Measurements from ENCODE around the gene UVSSA.
"Not testable (repeated sequence)": the region's sequence is repeated elsewhere in the genome, so short reads cannot be mapped to it uniquely, and the experiment has no call there.

Gene UVSSA

DNA sequence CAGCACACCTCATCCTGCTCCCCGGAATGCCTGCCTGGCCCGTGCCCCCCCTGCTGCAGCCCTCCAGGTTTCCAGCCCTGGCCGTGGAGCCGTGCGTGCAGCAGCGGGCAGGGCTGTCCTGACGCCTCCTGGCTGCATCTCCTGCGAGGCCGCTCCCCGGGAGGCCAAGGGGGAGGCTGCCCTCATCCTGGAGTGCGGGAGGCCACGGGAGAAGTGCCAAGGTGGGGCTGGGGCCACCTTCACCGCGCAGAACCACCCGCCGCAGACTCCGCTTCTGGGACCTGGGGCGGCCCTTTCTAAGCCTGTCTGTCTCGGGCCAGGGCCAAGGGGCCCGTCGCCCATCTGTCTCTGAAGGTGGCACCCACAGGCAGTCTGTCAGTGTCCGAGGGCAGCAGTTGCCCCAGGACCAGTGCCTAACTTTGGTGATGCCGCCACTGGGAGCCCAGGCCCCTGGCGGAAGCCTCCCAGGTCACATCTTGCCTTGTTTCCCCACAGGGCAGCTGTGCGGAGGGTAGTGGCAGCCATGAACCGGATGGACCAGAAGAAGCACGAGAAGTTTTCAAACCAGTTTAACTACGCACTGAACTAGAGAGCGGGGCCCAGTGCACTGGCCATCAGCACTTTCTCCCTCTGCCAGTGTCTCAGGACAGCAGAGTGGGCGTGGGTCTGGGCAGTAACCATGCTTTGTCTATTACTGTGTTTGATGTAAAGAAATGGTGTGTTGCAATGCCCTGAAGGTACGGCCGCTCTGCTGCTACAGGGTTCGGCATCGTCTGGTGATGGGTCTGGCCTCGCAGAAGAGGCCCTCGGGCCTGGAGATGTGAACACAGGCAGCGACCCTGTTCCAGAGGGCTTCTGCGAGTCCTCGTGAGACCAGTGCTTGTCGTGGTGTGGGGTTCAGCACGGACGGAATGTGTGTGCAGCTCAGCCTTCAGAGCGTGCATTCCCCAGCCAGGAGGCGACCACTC lies 38.6 kb downstream of the UVSSA start:
- DNase-seq (ENCODE audit: low read depth in 2 of 2, low spot score in 1 of 2): no peak

- DNase-seq (ENCODE audit: low read depth in 2 of 2, low spot score in 1 of 2): not testable (repeated sequence)
Observed at GRCh38 chr4:1393363-1393762, 46.4 kb downstream of the UVSSA start.

DNA sequence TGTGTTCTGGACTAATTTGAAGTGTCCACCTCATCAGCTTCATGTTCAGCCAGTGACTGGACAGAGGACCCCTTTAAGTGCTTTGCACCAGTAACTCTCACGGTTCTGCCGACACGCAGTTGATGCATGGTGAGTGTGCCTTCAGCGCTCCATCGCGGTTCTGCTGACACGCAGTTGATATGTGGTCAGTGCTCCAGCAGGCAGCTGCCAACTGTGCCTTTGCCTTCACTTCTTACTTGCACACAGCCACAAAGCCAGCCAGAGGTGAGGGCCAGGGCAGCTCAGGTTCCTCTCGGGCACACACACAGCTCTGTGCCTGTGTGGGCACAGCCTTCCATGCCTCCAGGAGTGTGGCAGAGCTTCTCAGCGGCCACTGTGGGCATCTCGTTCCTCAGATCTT lies 46.9 kb downstream of the UVSSA start:
- DNase-seq (ENCODE audit: low read depth in 2 of 2, low spot score in 1 of 2): no peak

DNA sequence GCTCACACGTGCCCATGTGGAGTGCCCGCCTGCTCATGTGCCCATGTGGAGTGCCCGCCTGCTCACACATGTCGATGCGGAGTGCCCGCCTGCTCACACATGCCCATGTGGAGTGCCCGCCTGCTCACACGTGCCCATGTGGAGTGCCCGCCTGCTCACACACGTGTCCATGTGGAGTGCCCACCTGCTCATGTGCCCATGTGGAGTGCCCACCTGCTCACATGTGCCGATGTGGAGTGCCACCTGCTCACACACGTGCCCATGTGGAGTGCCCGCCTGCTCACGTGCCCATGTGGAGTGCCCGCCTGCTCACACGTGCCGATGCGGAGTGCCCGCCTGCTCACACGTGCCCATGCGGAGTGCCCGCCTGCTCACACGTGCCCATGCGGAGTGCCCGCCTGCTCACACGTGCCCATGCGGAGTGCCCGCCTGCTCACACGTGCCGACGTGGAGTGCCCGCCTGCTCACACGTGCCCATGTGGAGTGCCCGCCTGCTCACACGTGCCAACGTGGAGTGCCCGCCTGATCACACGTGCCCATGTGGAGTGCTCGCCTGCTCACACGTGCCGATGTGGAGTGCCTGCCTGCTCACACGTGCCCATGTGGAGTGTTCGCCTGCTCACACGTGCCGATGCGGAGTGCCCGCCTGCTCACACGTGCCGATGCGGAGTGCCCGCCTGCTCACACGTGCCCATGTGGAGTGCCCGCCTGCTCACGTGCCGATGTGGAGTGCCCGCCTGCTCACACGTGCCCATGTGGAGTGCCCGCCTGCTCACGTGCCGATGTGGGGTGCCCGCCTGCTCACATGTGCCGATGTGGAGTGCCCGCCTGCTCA lies 47.8 kb downstream of the UVSSA start:
- DNase-seq (ENCODE audit: low read depth in 2 of 2, low spot score in 1 of 2): not testable (repeated sequence)

- not testable (repeated sequence) for DNase-seq (ENCODE audit: low read depth in 2 of 2, low spot score in 1 of 2)
Observed at GRCh38 chr4:1395389-1395820, 48.4 kb downstream of the UVSSA start.

DNA sequence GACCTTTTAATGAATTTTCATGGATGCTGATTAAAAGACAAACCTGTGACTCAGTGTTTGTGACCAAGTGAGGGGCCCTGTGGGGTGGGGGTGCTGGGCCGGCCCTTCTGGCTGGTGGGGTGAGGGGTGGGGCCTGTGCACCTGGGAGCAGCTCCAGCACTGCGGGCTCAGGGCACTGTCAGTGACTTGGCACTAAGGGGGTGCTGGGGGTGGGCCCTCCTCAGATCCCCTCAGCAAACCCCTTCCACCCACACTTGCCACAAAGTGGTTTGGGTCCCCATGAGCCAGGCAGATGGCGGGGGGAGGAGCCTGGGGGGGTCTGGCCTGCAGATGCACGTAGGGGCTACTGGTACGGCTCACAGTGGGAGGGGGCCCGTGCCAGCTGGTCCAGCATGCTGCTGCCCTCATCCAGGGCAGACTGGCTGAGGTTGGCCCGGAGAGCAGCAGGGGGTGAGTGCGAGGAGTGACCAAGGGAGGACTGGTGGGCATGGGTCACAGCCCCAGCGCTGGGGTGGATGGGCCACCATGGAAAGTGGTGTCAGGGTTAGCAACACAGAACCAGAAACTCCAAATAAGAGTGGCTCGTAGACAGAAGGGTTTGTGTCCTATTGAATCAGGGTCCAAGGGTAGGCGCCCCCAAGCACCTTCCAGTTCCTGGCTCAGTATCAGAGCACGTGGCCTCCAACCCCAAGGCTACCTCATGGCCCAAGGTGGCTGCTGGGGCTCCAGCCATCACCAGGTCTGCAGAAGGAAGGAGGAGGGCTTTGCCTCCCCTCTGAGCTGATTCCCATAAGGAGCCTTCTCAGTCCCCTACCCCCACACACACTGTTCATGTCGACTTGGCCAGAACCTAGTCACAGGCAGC lies 49.2 kb downstream of the UVSSA start:
- no peak for DNase-seq (ENCODE audit: low read depth in 2 of 2, low spot score in 1 of 2)

DNA sequence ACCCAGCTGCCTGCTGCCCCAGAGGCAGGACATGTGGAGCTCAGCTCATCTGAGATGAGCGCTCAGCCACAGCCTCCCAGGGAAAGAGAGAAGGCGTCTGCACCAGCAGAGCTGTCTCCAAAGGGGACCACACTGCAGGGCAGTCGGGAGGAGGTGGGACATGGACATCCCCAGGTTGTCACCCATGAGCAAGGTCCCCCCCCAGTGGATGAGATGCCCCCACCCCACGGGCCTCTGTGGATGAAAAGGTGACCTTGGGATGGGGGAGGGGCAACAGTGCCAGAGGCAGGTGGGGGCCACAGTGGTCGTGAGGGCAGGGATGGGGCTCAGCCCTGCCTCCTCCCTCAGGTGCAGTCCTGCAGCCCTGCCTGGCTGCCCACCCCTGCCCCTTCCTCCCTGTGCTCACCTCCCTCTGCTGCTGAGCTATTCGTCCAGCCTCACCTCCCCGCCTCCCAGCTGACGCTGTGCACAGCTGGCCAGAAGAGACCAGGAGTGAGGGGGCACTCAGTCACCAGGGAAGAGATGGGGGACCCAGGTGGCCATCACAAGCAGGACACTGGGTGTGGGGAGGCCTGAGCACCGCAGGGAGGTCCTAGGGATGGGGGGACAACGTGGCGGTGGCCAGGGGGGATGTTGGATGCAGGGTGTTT lies 49.9 kb downstream of the UVSSA start:
- no peak for DNase-seq (ENCODE audit: low read depth in 2 of 2, low spot score in 1 of 2)

- no peak for DNase-seq (ENCODE audit: low read depth in 2 of 2, low spot score in 1 of 2)
Observed at GRCh38 chr4:1398681-1399507, 51.9 kb downstream of the UVSSA start.

DNA sequence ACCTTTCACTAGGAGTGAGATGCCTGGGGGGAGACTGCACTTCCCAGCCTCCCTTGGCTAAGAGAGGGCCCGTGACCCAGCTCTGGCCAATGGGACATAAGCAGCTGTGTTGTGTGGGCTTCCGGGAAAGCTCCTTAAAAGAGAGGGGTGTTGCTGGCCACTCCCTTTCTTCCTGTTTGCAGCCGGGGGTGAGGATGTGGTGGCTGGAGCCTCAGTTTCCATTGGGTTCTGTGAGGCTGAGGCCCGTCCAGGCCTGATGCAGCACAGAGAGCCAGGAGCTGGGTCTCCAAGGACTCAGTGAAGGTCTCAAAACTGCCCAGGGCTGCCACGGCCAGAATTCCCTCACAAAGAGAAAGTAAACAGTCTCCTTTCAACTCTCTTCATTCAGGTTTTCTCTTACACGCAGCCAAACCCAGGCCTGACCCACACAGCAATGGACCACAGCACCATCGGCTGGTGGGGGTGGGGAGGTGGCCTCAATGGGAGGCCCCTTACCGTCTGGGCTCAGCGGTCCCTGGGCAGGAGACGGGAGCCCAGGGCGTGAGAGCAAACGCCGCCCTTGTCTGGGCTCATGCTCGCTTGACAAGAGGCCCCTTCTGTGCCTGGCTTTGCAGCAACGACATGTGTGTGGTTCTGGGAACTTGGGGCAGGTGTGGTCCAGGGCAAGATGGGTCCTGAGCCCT lies 52.6 kb downstream of the UVSSA start:
- DNase-seq (ENCODE audit: low read depth in 2 of 2, low spot score in 1 of 2): no peak

DNA sequence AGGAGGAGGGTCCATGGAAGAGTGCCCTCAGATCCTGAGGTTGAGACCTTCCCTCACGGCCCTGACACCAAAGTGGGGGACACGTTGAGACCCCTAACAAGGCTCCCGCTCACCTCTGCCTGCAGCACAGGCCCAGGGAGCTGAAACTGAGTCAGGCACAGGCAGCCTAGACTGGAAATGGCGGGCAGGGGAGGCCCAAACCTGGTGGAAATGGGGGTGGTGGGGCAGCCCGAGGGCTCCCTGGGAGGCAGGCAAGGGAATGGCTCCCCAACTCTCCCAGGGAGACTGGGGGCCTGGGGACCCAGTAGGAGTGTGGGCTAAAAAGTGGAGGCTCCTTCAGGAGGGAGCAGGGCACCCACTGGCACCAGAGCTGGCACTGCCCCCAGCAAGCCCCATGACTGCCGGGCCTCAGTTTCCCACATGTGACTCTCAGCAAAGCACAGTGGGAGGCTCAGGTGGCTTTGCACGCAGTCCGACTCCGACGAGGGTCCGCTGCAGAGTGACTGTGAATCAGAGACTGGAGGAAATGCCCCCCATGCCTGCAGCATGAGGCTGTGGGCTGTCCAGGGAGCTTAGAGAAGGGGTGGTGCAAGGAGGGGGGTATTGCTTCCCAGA lies 53.3 kb downstream of the UVSSA start:
- DNase-seq (ENCODE audit: low read depth in 2 of 2, low spot score in 1 of 2): no peak

- no peak for DNase-seq (ENCODE audit: low read depth in 2 of 2, low spot score in 1 of 2)
Observed at GRCh38 chr4:1400831-1401408, 53.9 kb downstream of the UVSSA start.

DNA sequence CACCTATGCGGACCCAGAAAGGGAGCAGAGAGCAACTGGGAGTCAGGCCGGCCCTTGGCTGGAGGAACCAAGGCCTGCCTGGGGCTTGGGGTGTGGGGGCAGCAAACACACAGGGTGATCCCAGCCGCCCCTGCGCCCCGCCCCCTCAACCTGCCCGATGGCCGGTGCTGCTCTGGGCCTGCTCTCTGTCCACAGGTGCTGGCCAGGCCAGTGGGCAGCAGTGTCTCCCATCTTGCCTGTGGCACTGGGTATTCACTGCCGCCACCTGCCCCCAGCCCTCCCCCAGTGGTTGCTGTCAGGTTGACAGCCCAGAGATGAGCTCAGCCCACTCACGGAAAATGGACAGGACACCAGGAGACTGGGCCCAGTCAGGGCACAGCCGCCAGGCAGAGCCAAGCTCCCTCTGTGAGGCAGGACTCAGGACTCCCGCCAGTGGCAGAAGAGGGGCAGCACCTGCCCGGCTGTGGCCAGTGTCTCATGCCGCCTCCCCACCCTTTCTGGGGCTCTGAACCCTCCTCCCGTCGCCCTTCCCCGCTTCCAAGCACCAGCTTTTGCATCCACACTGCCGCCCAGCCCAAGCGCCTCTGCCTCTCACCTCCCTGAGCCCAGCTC lies 54.5 kb downstream of the UVSSA start:
- DNase-seq (ENCODE audit: low read depth in 2 of 2, low spot score in 1 of 2): no peak

- no peak for DNase-seq (ENCODE audit: low read depth in 2 of 2, low spot score in 1 of 2)
Observed at GRCh38 chr4:1402021-1402515, 55.1 kb downstream of the UVSSA start.

GRCh38 chr4:1402516-1403091 lies 55.6 kb downstream of the UVSSA start:
- no peak for DNase-seq (ENCODE audit: low read depth in 2 of 2, low spot score in 1 of 2)

- no peak for DNase-seq (ENCODE audit: low read depth in 2 of 2, low spot score in 1 of 2)
Observed at GRCh38 chr4:1403177-1403583, 56.2 kb downstream of the UVSSA start.

DNA sequence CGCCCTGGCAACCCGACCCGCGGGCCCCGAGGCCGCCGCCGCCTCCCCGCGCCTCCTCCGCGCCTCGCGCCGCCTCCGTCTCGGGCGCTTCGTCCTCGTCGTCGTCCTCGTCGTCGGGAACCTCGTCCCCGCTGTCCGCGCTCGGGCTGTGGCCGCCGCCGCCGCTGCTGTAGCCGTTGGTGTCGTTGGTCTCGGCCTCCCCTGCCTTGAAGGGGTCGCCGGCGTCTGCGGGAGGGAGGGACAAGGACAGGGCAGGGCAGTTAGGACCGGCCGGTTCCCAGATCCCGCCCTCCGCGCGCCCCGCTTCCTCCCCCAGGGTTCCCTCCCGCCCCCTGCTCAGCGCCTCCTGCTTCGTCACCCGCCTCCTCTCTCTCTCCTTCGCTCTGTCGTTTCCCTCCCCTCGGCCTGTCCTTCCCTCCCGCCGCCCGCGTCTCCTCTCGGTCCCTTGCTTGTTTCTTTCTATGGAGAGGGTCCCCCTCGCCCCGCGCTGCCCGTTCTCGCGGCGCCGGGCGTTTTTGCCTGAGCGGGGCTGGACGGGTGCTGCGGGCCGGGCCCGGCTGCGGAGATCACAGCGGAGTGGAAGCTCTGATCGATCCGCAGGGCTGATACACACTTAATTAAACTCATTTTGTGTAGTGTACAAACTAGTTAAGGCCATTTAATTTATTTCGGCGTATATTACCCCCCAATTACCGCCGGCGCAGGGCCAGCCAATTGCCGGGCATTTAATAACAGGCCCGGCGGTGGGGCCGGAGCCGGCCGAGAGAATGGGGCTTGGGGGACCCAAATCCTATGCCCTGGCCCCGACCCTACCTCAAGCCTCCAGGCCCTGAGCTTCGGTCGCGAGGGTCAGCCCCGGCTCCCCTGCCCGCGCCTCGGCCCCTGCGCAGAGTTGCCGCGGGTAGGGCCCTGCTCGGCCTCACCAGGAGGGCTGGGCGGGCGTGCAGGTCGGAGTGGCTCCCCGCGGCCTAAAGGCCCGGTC lies 56.9 kb downstream of the UVSSA start:
- no peak for DNase-seq (ENCODE audit: low read depth in 2 of 2, low spot score in 1 of 2)
